H9 (cell line): ENCODE results near the gene NCOR2. TPM values are rescaled to one million over a fixed set of nuclear protein-coding genes. Genes with fewer than 3 reads are reported as not detected.

Source experiments
- DNase-seq: peaks from one replicate; pipeline ENCODE4 v3.0.0-alpha.2; 2017
- H2AFZ ChIP-seq: one replicate; pipeline ENCODE4 v1.6.1; 2013; ENCODE audit warnings: mild to moderate bottlenecking, low read length, control low read depth, moderate library complexity
- H2AK5ac ChIP-seq: 2 replicates; pipeline ENCODE4 v1.6.1; 2013; ENCODE audit warnings: low read length, control low read depth, mixed read lengths; ENCODE audit not compliant: insufficient read length
- H2BK120ac ChIP-seq: one replicate; pipeline ENCODE4 v1.6.1; 2013; ENCODE audit warnings: low read depth, mild to moderate bottlenecking, low read length, control low read depth, inconsistent platforms; ENCODE audit not compliant: poor library complexity, severe bottlenecking
- H2BK12ac ChIP-seq: 2 replicates; pipeline ENCODE4 v1.6.1; 2013; ENCODE audit warnings: low read length, control low read depth, mixed read lengths, low read depth; ENCODE audit not compliant: insufficient read length
- H2BK15ac ChIP-seq: 2 replicates; pipeline ENCODE4 v1.6.1; 2013; ENCODE audit warnings: low read depth, low read length, control low read depth
- H2BK20ac ChIP-seq: one replicate; pipeline ENCODE4 v1.6.1; 2013; ENCODE audit warnings: low read depth, mild to moderate bottlenecking, low read length, control low read depth, inconsistent platforms; ENCODE audit not compliant: poor library complexity, severe bottlenecking
- H2BK5ac ChIP-seq: 2 replicates; pipeline ENCODE4 v1.6.1; 2013; ENCODE audit warnings: low read length, control low read depth, mixed read lengths; ENCODE audit not compliant: insufficient read length
- H3K14ac ChIP-seq: 2 replicates; pipeline ENCODE4 v1.6.1; 2013; ENCODE audit warnings: low read length, control low read depth; ENCODE audit not compliant: insufficient read depth
- H3K18ac ChIP-seq: 2 replicates; pipeline ENCODE4 v1.6.1; 2013; ENCODE audit warnings: low read depth, mild to moderate bottlenecking, mixed read lengths, low read length, control low read depth; ENCODE audit not compliant: insufficient read length
- H3K23ac ChIP-seq: 2 replicates; pipeline ENCODE4 v1.6.1; 2013; ENCODE audit warnings: low read length, control low read depth, mixed read lengths, low read depth; ENCODE audit not compliant: insufficient read length
- H3K23me2 ChIP-seq: 2 replicates; pipeline ENCODE4 v1.6.1; 2013; ENCODE audit warnings: low read depth, mild to moderate bottlenecking, mixed read lengths, low read length, control low read depth; ENCODE audit not compliant: insufficient read length, poor library complexity, severe bottlenecking
- H3K27ac ChIP-seq: 2 replicates; pipeline ENCODE4 v1.5.1; 2013; ENCODE audit warnings: low read length, control low read depth, mixed read lengths, low read depth; ENCODE audit not compliant: insufficient read length
- H3K27me3 ChIP-seq: 2 replicates; pipeline ENCODE4 v1.6.1; 2013; ENCODE audit warnings: low read length, control low read depth, inconsistent platforms; ENCODE audit not compliant: insufficient read depth
- H3K4ac ChIP-seq: 2 replicates; pipeline ENCODE4 v1.6.1; 2013; ENCODE audit warnings: low read depth, mild to moderate bottlenecking, control low read depth, inconsistent platforms, low read length, moderate library complexity
- H3K4me1 ChIP-seq: 2 replicates; pipeline ENCODE4 v1.6.1; 2013; ENCODE audit warnings: low read length, control low read depth, inconsistent platforms; ENCODE audit not compliant: insufficient read depth
- H3K4me2 ChIP-seq: 2 replicates; pipeline ENCODE4 v1.6.1; 2013; ENCODE audit warnings: low read length, control low read depth, mixed read lengths; ENCODE audit not compliant: insufficient read length, insufficient read depth
- H3K56ac ChIP-seq: 2 replicates; pipeline ENCODE4 v1.6.1; 2013; ENCODE audit warnings: low read depth, mild to moderate bottlenecking, mixed read lengths, low read length, control low read depth; ENCODE audit not compliant: insufficient read length
- H3K79me1 ChIP-seq: 2 replicates; pipeline ENCODE4 v1.6.1; 2013; ENCODE audit warnings: low read depth, mild to moderate bottlenecking, moderate library complexity, low read length, control low read depth, inconsistent platforms; ENCODE audit not compliant: insufficient read depth, poor library complexity, severe bottlenecking
- H3K79me2 ChIP-seq: 2 replicates; pipeline ENCODE4 v1.6.1; 2013; ENCODE audit warnings: low read length, control low read depth, inconsistent platforms; ENCODE audit not compliant: insufficient read depth
- H3K9ac ChIP-seq: 2 replicates; pipeline ENCODE4 v1.6.1; 2013; ENCODE audit warnings: low read length, control low read depth, mixed read lengths; ENCODE audit not compliant: insufficient read length; ENCODE audit errors: extremely low read depth
- H3K9me3 ChIP-seq: one replicate; pipeline ENCODE4 v1.6.1; 2013; ENCODE audit warnings: low read depth, low read length, inconsistent platforms; ENCODE audit not compliant: control insufficient read depth
- H3T11ph ChIP-seq: one replicate; pipeline ENCODE4 v1.6.1; 2013; ENCODE audit warnings: mild to moderate bottlenecking, low read length, control low read depth, inconsistent platforms
- H4K20me1 ChIP-seq: one replicate; pipeline ENCODE4 v1.6.1; 2013; ENCODE audit not compliant: control insufficient read depth, insufficient read length, insufficient read depth
- H4K5ac ChIP-seq: 2 replicates; pipeline ENCODE4 v1.6.1; 2013; ENCODE audit warnings: low read depth, mild to moderate bottlenecking, mixed read lengths, low read length, control low read depth; ENCODE audit not compliant: insufficient read length
- H4K8ac ChIP-seq: replicated peaks from 2 replicates; pipeline ENCODE4 v1.6.1; 2013; ENCODE audit warnings: low read length, control low read depth, mixed read lengths, low read depth; ENCODE audit not compliant: insufficient read length
- H4K91ac ChIP-seq: 2 replicates; pipeline ENCODE4 v1.6.1; 2013; ENCODE audit warnings: low read depth, mild to moderate bottlenecking, moderate library complexity, mixed read lengths, low read length, control low read depth; ENCODE audit not compliant: insufficient read length
- H3K27ac Mint-ChIP-seq, 3 experiments: 2 replicates in 2 of 3; 3 replicates in 1 of 3; pipeline ENCODE4 v1.8.0; 2020 to 2021; ENCODE audit warnings: mixed read lengths in 3 of 3, mild to moderate bottlenecking in 1 of 3, moderate library complexity in 1 of 3
- H3K27me3 Mint-ChIP-seq: 2 replicates; pipeline ENCODE4 v1.8.0; 2021; ENCODE audit warnings: low read depth, mild to moderate bottlenecking, moderate library complexity, mixed read lengths
- H3K36me3 Mint-ChIP-seq, 3 experiments: 2 replicates in 2 of 3; 3 replicates in 1 of 3; pipeline ENCODE4 v1.8.0; 2020 to 2021; ENCODE audit warnings: low read depth in 3 of 3, mixed read lengths in 3 of 3; ENCODE audit not compliant: insufficient read depth in 1 of 3
- H3K4me1 Mint-ChIP-seq, 2 experiments: 2 replicates each; pipeline ENCODE4 v1.8.0; 2020; ENCODE audit warnings: mixed read lengths in 2 of 2
- H3K4me3 Mint-ChIP-seq, 2 experiments: 2 replicates in 1 of 2; 3 replicates in 1 of 2; pipeline ENCODE4 v1.8.0; 2020 to 2021; ENCODE audit warnings: mild to moderate bottlenecking in 2 of 2, mixed read lengths in 2 of 2, moderate library complexity in 1 of 2
- H3K9me3 Mint-ChIP-seq, 2 experiments: 2 replicates in 1 of 2; 3 replicates in 1 of 2; pipeline ENCODE4 v1.8.0; 2020; ENCODE audit warnings: mild to moderate bottlenecking in 2 of 2, mixed read lengths in 2 of 2, moderate library complexity in 1 of 2
- CTCF ChIP-seq: fragments of 200-600 bp; sonication (generic); conservative IDR thresholded peaks from 3 replicates; pipeline ENCODE4 v1.8.0; 2021; ENCODE audit warnings: antibody characterized with exemption, mild to moderate bottlenecking
- WGBS: extraction: QIAGEN DNeasy Blood & Tissue Kit; methylation state at CpG from one replicate; pipeline ENCODE4 v1.1.7; 2013; ENCODE audit warnings: missing lambda C conversion rate, low lambda C conversion rate, mixed read lengths; ENCODE audit not compliant: insufficient read length; ENCODE audit errors: extremely low coverage; 5-methylcytosine and 5-hydroxymethylcytosine counted together
- total RNA-seq: library from RNA; stranded (reverse); gene quantifications from 2 replicates; pipeline ENCODE4 v1.2.1, GENCODE V29; 2021

Gene NCOR2
- total RNA-seq, 1 experiment from 2014 or later, result 226 TPM

DNA sequence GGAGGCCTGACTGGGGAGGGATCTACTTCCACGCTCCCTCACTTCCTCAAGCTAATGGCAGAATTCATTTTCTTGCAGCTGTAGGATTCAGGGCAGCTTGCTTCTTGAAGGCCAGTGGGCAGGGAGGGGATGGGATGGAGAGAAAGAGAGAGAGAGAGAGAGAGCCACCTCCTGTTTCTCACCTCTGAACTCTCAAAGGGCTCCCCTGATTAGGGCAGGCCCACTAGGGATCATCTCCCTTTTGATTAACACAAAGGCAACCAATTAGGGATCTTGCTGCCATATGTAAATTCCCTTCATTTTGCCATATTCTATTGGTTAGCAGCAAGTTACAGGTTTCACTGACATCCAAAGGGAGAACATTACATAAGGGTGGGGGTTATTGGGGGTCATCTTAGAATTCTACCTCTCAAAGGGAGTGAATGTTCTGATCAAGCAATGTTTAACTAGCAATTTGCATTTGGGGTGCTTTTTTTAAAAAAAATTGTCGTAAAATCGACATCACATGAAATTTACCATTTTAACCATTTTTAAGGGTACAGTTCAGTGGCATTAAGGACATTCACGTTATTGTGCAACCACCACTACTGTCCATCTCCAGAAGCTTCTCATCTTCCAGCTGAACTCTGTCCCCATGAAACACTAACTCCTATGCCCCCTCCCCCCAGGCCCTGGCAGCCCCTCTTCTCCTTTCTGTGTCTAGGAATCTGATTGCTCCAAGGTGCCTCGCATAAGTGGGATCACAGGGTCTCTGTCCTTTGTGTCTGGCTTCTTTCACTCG is 47.3 kb upstream of the NCOR2 start:
- Histone ChIP-seq H3K9ac (no peak overlapping the region), H3T11ph (no peak overlapping the region), H3K27ac (no peak overlapping the region), H2AFZ (no peak overlapping the region), H3K4me2 (no peak overlapping the region), H2AK5ac (no peak overlapping the region), H3K27me3 (no peaks in the 10 kb centered on the region), H3K18ac (no peak overlapping the region), H2BK15ac (no peak overlapping the region), H2BK20ac (no peak overlapping the region), H3K9me3 (no peaks in the 10 kb centered on the region), H3K14ac (no peak overlapping the region), H4K8ac (no peak overlapping the region), H2BK120ac (no peak overlapping the region), H3K23me2 (no peaks in the 10 kb centered on the region), H3K4ac (no peak overlapping the region), H4K5ac (no peak overlapping the region), H3K23ac (no peak overlapping the region), H3K4me1 (no peaks in the 10 kb centered on the region), H3K56ac (no peak overlapping the region), H2BK5ac (no peak overlapping the region), H3K79me1 (no peaks in the 10 kb centered on the region), H2BK12ac (no peak overlapping the region), H4K91ac (no peak overlapping the region), H3K79me2 (no peaks in the 10 kb centered on the region), H4K20me1 (no peaks in the 10 kb centered on the region)
- TF ChIP-seq CTCF, result no peak
- DNase-seq, result no peak
- peaks cover 0 to 6% of the 10 kb centered on the region in 2 experiments; a peak in 4 of 5 replicates for H3K9me3 Mint-ChIP-seq
- no CpG with 5 or more reads among the region's 6 CpGs for WGBS
- peaks cover 0 to 3% (median 0%) of the 10 kb centered on the region in 3 experiments; a peak in 1 of 7 replicates for H3K36me3 Mint-ChIP-seq
- no peak overlapping the region for H3K27ac Mint-ChIP-seq
- H3K4me3 Mint-ChIP-seq, result no peak overlapping the region
- peaks cover 2% of the 10 kb centered on the region; the same call in 1 of the 2 replicates for H3K27me3 Mint-ChIP-seq
- no peaks in the 10 kb centered on the region; a peak in 1 of 4 replicates for H3K4me1 Mint-ChIP-seq
